ENCODE results near the gene HS3ST3A1. TPM values are rescaled to one million over a fixed set of nuclear protein-coding genes. Genes with fewer than 3 reads are reported as not detected.
"Not testable (repeated sequence)": the region's sequence is repeated elsewhere in the genome, so short reads cannot be mapped to it uniquely, and the experiment has no call there.

HS3ST3A1 gene
- total RNA-seq, 1 experiment from 2014 or later, result 48.6 TPM

- DNase-seq (ENCODE audit: low read depth), result no peak
- in situ Hi-C loops (cut with HindIII; ENCODE audit: low pct_unique_long_range_greater_than_20kb, low sequenced_read_pairs), result no loop called here
These were observed 79.9 kb downstream of the HS3ST3A1 start for GRCh38 chr17:13521784-13522183.

GRCh38 chr17:13520899-13521572 lies 80.7 kb downstream of the HS3ST3A1 start:
- no peak for DNase-seq (ENCODE audit: low read depth)
- in situ Hi-C loops (cut with HindIII; ENCODE audit: low pct_unique_long_range_greater_than_20kb, low sequenced_read_pairs), result no loop called here

- DNase-seq (ENCODE audit: low read depth), result no peak
- in situ Hi-C loops (cut with HindIII; ENCODE audit: low pct_unique_long_range_greater_than_20kb, low sequenced_read_pairs), result no loop called here
These were observed 83.3 kb downstream of the HS3ST3A1 start for GRCh38 chr17:13518261-13519000.

GRCh38 chr17:13513039-13513405 lies 88.7 kb downstream of the HS3ST3A1 start:
- DNase-seq (ENCODE audit: low read depth), result no peak
- in situ Hi-C loops (cut with HindIII; ENCODE audit: low pct_unique_long_range_greater_than_20kb, low sequenced_read_pairs), result no loop called here

GRCh38 chr17:13510062-13510461 lies 91.7 kb downstream of the HS3ST3A1 start:
- in situ Hi-C loops (cut with HindIII; ENCODE audit: low pct_unique_long_range_greater_than_20kb, low sequenced_read_pairs), result no loop called here
- DNase-seq (ENCODE audit: low read depth), result no peak

- no peak for DNase-seq (ENCODE audit: low read depth)
- in situ Hi-C loops (cut with HindIII; ENCODE audit: low pct_unique_long_range_greater_than_20kb, low sequenced_read_pairs), result no loop called here
These were observed 92.2 kb downstream of the HS3ST3A1 start for GRCh38 chr17:13509527-13509926.

- in situ Hi-C loops (cut with HindIII; ENCODE audit: low pct_unique_long_range_greater_than_20kb, low sequenced_read_pairs), result no loop called here
- no peak for DNase-seq (ENCODE audit: low read depth)
These were observed 92.8 kb downstream of the HS3ST3A1 start for GRCh38 chr17:13508896-13509295.

GRCh38 chr17:13503526-13503925 lies 98.2 kb downstream of the HS3ST3A1 start:
- in situ Hi-C loops (cut with HindIII; ENCODE audit: low pct_unique_long_range_greater_than_20kb, low sequenced_read_pairs), result no loop called here

GRCh38 chr17:13502263-13502662 lies 99.5 kb downstream of the HS3ST3A1 start:
- in situ Hi-C loops (cut with HindIII; ENCODE audit: low pct_unique_long_range_greater_than_20kb, low sequenced_read_pairs), result no loop called here
- DNase-seq (ENCODE audit: low read depth), result no peak

More at GRCh38 chr17:13503526-13503925, 98.2 kb downstream of the HS3ST3A1 start:
- no peak for DNase-seq (ENCODE audit: low read depth)

- in situ Hi-C loops (cut with HindIII; ENCODE audit: low pct_unique_long_range_greater_than_20kb, low sequenced_read_pairs), result no loop called here
These were observed 100.8 kb downstream of the HS3ST3A1 start for GRCh38 chr17:13500947-13501346.

GRCh38 chr17:13498184-13498583 lies 103.5 kb downstream of the HS3ST3A1 start:
- in situ Hi-C loops (cut with HindIII; ENCODE audit: low pct_unique_long_range_greater_than_20kb, low sequenced_read_pairs), result no loop called here
- DNase-seq (ENCODE audit: low read depth), result no peak

More at GRCh38 chr17:13500947-13501346, 100.8 kb downstream of the HS3ST3A1 start:
- no peak for DNase-seq (ENCODE audit: low read depth)

GRCh38 chr17:13496553-13497056 lies 105.1 kb downstream of the HS3ST3A1 start:
- in situ Hi-C loops (cut with HindIII; ENCODE audit: low pct_unique_long_range_greater_than_20kb, low sequenced_read_pairs); DNase-seq (ENCODE audit: low read depth): not testable (repeated sequence)

GRCh38 chr17:13495423-13495822 lies 106.3 kb downstream of the HS3ST3A1 start:
- DNase-seq (ENCODE audit: low read depth), result no peak

GRCh38 chr17:13492737-13493122 lies 109.0 kb downstream of the HS3ST3A1 start:
- in situ Hi-C loops (cut with HindIII; ENCODE audit: low pct_unique_long_range_greater_than_20kb, low sequenced_read_pairs), result no loop called here
- no peak for DNase-seq (ENCODE audit: low read depth)

More at GRCh38 chr17:13495423-13495822, 106.3 kb downstream of the HS3ST3A1 start:
- in situ Hi-C loops (cut with HindIII; ENCODE audit: low pct_unique_long_range_greater_than_20kb, low sequenced_read_pairs), result no loop called here

GRCh38 chr17:13491916-13492736 lies 109.6 kb downstream of the HS3ST3A1 start:
- in situ Hi-C loops (cut with HindIII; ENCODE audit: low pct_unique_long_range_greater_than_20kb, low sequenced_read_pairs), result no loop called here
- DNase-seq (ENCODE audit: low read depth), result no peak

- no peak for DNase-seq (ENCODE audit: low read depth)
- in situ Hi-C loops (cut with HindIII; ENCODE audit: low pct_unique_long_range_greater_than_20kb, low sequenced_read_pairs), result no loop called here
These were observed 110.2 kb downstream of the HS3ST3A1 start for GRCh38 chr17:13491491-13491890.

GRCh38 chr17:13490906-13491482 lies 110.7 kb downstream of the HS3ST3A1 start:
- in situ Hi-C loops (cut with HindIII; ENCODE audit: low pct_unique_long_range_greater_than_20kb, low sequenced_read_pairs), result no loop called here
- no peak for DNase-seq (ENCODE audit: low read depth)

GRCh38 chr17:13490427-13490826 lies 111.3 kb downstream of the HS3ST3A1 start:
- in situ Hi-C loops (cut with HindIII; ENCODE audit: low pct_unique_long_range_greater_than_20kb, low sequenced_read_pairs), result no loop called here
- no peak for DNase-seq (ENCODE audit: low read depth)

Data from Caki2 (cell line).